Stimulated activated CD8-positive, alpha-beta memory T cell treated with anti-CD3 and anti-CD28 coated beads, Interleukin-12 subunit alpha, Interleukin-12 subunit beta, amount 100 ng/mL, for 24 hours (primary cell): ENCODE measurements around the gene RNF145.
"Not testable (repeated sequence)": the region's sequence is repeated elsewhere in the genome, so short reads cannot be mapped to it uniquely, and the experiment has no call there.

Experiments
- DNase-seq: peaks from one replicate; pipeline ENCODE4 v3.0.0-alpha.2; 2020; ENCODE audit errors: extremely low read depth

The RNF145 gene

DNA sequence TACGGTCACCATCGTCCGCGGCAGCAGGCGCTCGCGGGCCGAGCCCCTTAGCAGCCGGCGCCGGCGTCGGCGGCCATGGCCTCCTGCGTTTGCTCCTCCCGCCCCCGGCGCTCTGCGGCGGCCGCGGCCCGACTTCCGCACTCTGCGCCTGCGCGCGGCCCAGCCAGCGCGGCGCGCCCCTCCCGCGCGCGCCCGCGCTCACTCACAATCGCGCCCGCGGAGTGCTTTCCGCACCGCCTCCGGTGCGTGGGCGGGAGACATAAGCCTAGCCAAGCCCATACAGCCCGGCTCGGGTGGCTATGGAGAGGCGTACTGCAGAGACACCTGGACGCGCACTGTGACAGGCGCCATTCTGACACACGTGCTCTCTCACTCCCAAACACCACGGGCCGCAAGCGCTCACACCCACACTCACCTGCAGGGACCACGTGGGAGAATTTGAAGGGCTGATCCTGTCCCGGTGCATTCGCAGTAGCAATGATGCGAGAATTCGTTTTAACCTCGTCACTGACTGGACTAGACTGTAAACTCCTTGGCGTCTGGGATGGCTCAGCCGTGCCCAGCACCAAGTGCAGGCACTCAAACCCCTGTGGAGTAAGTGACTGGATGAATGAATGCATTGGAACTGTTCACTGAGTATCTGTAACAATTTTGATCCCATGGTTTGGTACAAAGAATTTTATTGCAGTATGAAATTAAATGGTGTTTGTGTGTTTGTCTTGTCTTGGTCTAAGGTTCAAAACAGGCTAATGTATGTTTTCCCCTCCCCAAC is at the start of gene RNF145:
Gene RNF145, minus strand, starts transcription at position 116 of the 772 bp plus-strand sequence. CDS start 5,936 bp downstream, outside the sequence.
- DNase-seq, result peak; percentile 82

DNA sequence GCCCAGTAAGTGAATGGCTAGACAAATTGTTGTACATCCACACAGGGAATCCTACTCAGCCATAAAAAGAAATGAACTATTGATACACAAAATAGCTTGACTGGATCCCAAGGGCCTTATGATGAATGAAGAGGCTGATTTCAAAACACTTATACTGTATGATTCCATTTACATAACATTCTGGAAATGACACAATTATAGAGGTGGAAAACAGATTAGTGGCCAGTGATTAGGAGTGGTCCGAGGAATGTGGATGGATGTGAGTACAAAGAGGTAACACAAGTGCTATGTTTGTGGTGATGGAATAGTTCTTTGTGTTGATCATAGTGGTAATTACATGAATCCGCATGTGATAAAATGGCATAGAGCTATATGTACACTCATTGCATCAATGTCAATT is 49.0 kb upstream of the RNF145 start:
- DNase-seq, result no peak

- no peak for DNase-seq
Observed at GRCh38 chr5:159257629-159258283, 48.4 kb upstream of the RNF145 start.

DNA sequence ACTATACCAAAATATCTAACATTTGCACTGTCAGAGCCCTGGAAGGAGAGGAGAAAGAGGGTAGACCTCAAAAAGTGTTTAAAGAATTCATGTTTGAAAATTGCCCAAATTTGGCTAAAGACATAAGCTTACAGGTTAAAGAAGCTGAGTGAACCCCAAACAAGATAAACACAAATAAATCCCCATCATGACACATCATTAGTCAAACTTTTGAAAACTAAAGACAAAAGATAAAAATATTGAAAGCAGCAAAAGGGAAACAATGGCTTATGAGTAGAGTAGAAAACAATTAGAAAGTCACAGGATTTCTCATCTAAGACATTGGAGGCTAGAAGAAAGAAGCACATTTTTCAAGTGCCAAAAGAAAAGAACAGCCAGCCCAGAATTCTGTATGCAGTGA is 47.7 kb upstream of the RNF145 start:
- no peak for DNase-seq

DNA sequence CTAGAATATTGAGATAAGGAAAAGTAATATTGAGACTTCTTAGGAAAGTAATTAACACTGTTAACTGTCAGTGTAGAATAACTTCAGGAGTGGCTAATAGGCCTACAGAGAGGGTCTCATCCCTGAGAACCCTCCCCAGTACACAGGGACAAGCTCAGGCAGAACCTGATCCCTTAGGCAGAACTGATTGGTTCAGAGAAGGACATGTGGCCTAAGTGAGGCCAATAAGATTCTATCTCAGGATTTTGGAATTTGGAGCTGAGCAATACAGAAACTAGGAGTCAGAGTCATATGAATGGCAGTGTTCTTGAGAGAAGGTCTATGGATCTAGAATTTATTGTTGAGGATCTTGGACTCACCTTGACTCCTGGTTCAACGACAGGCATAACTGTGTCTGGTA is 42.8 kb upstream of the RNF145 start:
- DNase-seq, result no peak

GRCh38 chr5:159249158-159249557 is 39.8 kb upstream of the RNF145 start:
- no peak for DNase-seq

DNA sequence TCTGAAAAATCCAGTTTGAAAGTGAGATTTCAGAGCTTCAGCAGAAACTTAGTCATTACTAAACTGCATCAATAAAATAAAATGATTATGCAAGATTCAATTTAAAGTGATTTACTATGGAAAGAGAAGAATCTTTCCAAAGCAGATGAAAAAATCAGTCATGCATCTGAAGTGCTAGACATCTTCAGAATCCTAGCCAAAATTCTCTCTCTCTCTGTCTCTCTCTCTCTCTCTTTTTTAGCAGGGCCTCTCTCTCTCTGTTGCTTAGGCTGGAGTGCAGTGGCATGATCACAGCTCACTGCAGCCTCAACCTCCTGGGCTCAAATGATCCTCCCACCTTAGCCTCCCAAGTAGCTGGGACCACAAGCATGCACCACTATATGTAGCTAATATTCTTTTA is 35.5 kb upstream of the RNF145 start:
- no peak for DNase-seq

DNA sequence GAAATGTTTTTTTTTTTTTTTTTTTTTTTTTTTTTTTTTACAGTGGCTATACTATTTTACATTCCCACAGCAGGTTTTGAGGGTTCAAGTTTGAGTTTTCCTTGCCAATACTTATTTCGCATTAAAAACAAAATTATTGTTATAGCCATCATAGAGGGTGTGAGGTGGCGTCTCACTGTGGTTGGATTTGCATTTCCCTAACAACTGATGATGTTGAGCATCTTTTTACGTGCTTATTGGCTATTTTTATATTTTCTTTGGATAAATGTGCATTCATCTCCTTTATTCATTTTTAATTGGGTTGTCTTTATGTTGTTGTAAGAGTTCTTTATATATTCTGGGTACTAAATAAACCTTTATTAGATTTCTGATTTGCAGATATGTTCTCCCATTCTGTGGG is 34.8 kb upstream of the RNF145 start:
- no peak for DNase-seq

DNA sequence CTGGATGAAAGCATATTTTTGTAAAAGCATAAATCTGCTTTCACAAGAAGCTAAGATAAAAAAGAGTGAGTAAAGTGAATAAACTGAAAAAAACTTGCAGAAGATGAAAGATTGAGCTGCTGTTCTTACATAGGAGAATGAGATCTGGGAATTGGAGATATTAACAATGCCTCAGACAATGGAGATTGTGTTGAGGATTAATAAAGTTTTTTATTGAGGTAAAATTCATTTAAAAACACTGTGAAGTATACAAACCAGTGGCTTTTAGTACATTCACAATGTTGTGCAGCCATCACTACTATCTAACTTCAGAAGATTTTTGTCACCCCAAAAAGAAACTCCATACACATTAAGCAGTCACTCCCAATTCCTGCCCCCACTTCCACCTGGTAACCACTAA is 34.0 kb upstream of the RNF145 start:
- no peak for DNase-seq

GRCh38 chr5:159242656-159243055 is 33.3 kb upstream of the RNF145 start:
- no peak for DNase-seq

GRCh38 chr5:159241946-159242552 is 32.7 kb upstream of the RNF145 start:
- no peak for DNase-seq

DNA sequence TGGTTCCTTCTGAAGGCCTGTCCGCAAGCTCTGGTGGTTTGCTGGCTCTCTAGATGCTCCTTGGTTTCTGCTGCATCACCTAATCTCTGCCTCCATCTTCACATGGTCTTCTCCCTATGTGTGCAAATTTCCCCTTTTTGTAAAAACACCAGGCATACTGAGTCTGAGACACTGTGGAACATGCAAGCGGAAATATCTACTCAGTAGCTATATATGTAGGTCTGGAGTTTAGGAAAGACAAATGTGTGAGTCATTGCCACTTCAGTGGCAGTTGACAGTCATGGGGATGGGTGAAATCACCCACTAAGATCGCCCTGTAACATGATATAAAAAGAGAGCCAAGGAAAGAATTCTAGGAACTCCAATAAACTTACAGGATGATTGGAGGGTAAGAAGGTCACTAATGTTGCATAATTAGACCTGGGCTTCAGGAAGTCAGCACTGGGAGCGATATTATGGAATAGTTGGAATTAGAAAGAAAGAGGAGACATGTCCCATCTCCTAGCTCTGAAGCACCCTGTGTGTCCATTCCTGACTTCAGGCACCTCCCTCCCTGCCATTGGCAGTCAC is 31.0 kb upstream of the RNF145 start:
- no peak for DNase-seq

GRCh38 chr5:159235871-159236520 is 26.6 kb upstream of the RNF145 start:
- not testable (repeated sequence) for DNase-seq

GRCh38 chr5:159231167-159231566 is 21.8 kb upstream of the RNF145 start:
- no peak for DNase-seq

- DNase-seq, result no peak
Observed at GRCh38 chr5:159230657-159231056, 21.3 kb upstream of the RNF145 start.

GRCh38 chr5:159228097-159228496 is 18.7 kb upstream of the RNF145 start:
- not testable (repeated sequence) for DNase-seq

- no peak for DNase-seq
Observed at GRCh38 chr5:159227452-159227851, 18.1 kb upstream of the RNF145 start.

GRCh38 chr5:159226451-159226850 is 17.1 kb upstream of the RNF145 start:
- no peak for DNase-seq

DNA sequence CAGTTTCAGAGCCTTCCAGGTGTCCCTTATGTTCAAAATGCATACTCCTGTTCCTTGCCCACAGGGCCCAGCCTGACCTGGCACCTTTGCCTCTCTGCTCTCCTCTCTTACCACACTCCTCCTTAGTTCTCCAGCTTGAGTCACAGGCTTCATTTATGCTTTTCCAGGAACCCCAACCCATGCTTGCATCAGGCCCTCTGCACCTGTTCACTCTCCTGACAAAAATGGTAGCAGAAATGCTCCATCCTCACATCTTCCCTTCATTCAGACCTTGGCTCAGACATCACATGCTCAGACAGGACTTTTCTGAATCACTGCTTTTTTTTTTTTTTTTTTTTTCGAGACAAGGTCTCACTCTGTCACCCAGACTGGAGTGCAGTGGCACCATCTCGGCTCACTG is 15.1 kb upstream of the RNF145 start:
- no peak for DNase-seq

GRCh38 chr5:159223469-159223868 is 14.1 kb upstream of the RNF145 start:
- DNase-seq, result no peak

- no peak for DNase-seq
Observed at GRCh38 chr5:159220206-159220605, 10.9 kb upstream of the RNF145 start.

GRCh38 chr5:159218595-159219023 is 9.3 kb upstream of the RNF145 start:
- no peak for DNase-seq
